Neural cell (in vitro differentiated cells): ENCODE results near the gene RGS19. TPM values are rescaled to one million over a fixed set of nuclear protein-coding genes. Genes with fewer than 3 reads are reported as not detected.
A peak's percentile ranks its signal among the peaks of the same experiment; 100 is the strongest.

Source experiments
- H2AFZ ChIP-seq: fragments of 200-600, 300-800 bp; sonication (generic), shearing (Covaris generic); 2 replicates; pipeline ENCODE4 v1.6.0; 2014; ENCODE audit warnings: low read depth, mild to moderate bottlenecking, antibody characterized with exemption, low read length, moderate library complexity
- H3F3A ChIP-seq: fragments of 200-600 bp; shearing (Covaris generic); 2 replicates; pipeline ENCODE4 v1.6.1; 2016; ENCODE audit warnings: mild to moderate bottlenecking, moderate library complexity, mixed read lengths, antibody characterized with exemption, low read length; ENCODE audit not compliant: insufficient read depth, poor library complexity, severe bottlenecking
- H3K27ac ChIP-seq: fragments of 200-600, 300-800 bp; sonication (generic), shearing (Covaris generic); 2 replicates; pipeline ENCODE4 v1.5.1; 2014; ENCODE audit warnings: mild to moderate bottlenecking, low read length, moderate library complexity
- H3K27me3 ChIP-seq: fragments of 300-800, 200-600 bp; sonication (generic), shearing (Covaris generic); 2 replicates; pipeline ENCODE4 v1.6.0; 2014; ENCODE audit warnings: mild to moderate bottlenecking, low read depth, low read length, moderate library complexity; ENCODE audit not compliant: insufficient read depth
- H3K36me3 ChIP-seq: fragments of 300-800, 200-600 bp; sonication (generic), shearing (Covaris generic); 2 replicates; pipeline ENCODE4 v1.5.1; 2014; ENCODE audit warnings: mild to moderate bottlenecking, antibody characterized with exemption, low read length, moderate library complexity; ENCODE audit not compliant: insufficient read depth
- H3K4me2 ChIP-seq: fragments of 300-800, 200-600 bp; sonication (generic), shearing (Covaris generic); 2 replicates; pipeline ENCODE4 v1.6.0; 2014; ENCODE audit warnings: mild to moderate bottlenecking, low read length
- H3K4me3 ChIP-seq: fragments of 300-800, 200-600 bp; sonication (generic), shearing (Covaris generic); 2 replicates; pipeline ENCODE4 v1.5.1; 2014; ENCODE audit warnings: mild to moderate bottlenecking, low read length, moderate library complexity
- H3K79me2 ChIP-seq: fragments of 200-600 bp; shearing (Covaris generic); replicated peaks from 2 replicates; pipeline ENCODE4 v1.6.0; 2014; ENCODE audit warnings: mild to moderate bottlenecking, low read length, moderate library complexity; ENCODE audit not compliant: insufficient read depth
- H3K9ac ChIP-seq: fragments of 300-800, 200-600 bp; sonication (generic), shearing (Covaris generic); 2 replicates; pipeline ENCODE4 v1.6.1; 2016; ENCODE audit warnings: mild to moderate bottlenecking, low read length, mixed read lengths
- H3K9me2 ChIP-seq: fragments of 200-600 bp; shearing (Covaris generic); 2 replicates; pipeline ENCODE4 v1.6.1; 2016; ENCODE audit warnings: mild to moderate bottlenecking, low read length, mixed read lengths; ENCODE audit not compliant: insufficient read depth
- H3K9me3 ChIP-seq: fragments of 200-600, 300-800 bp; sonication (generic), shearing (Covaris generic); 2 replicates; pipeline ENCODE4 v1.6.1; 2016; ENCODE audit warnings: mild to moderate bottlenecking, mixed run types, low read length, moderate library complexity, mixed read lengths
- H4K20me1 ChIP-seq: fragments of 200-600 bp; shearing (Covaris generic); 2 replicates; pipeline ENCODE4 v1.6.1; 2016; ENCODE audit warnings: mild to moderate bottlenecking, mixed run types; ENCODE audit not compliant: insufficient read depth
- CTCF ChIP-seq: fragments of 450-650 bp; IDR thresholded peaks from 2 replicates; pipeline ENCODE4 v1.5.1; 2014; ENCODE audit warnings: antibody characterized with exemption, mild to moderate bottlenecking, moderate library complexity; ENCODE audit not compliant: poor library complexity, severe bottlenecking
- EP300 ChIP-seq: fragments of 450-650 bp; conservative IDR thresholded peaks from 2 replicates; pipeline ENCODE4 v1.6.1; 2014; ENCODE audit warnings: antibody characterized with exemption, mild to moderate bottlenecking, moderate library complexity; ENCODE audit not compliant: poor library complexity, severe bottlenecking
- EZH2 ChIP-seq: fragments of 200-600, 300-800 bp; shearing (Covaris generic), sonication (generic); IDR thresholded peaks from 2 replicates; pipeline ENCODE4 v1.6.1; 2014; ENCODE audit warnings: antibody characterized with exemption, low read length, borderline replicate concordance, mild to moderate bottlenecking; ENCODE audit not compliant: insufficient read depth, poor library complexity, severe bottlenecking
- MXI1 ChIP-seq: fragments of 450-650 bp; conservative IDR thresholded peaks from 2 replicates; pipeline ENCODE4 v1.6.1; 2014; ENCODE audit warnings: antibody characterized with exemption, mild to moderate bottlenecking; ENCODE audit not compliant: poor library complexity, severe bottlenecking
- POLR2AphosphoS5 ChIP-seq: IDR thresholded peaks from 2 replicates; pipeline ENCODE4 v1.6.1; 2012
- RAD21 ChIP-seq: fragments of 450-650 bp; conservative IDR thresholded peaks from 2 replicates; pipeline ENCODE4 v1.6.1; 2014; ENCODE audit warnings: antibody characterized with exemption, mild to moderate bottlenecking, moderate library complexity
- REST ChIP-seq: IDR thresholded peaks from 2 replicates; pipeline ENCODE4 v1.6.1; 2012; ENCODE audit warnings: borderline replicate concordance
- SMC3 ChIP-seq: fragments of 450-650 bp; conservative IDR thresholded peaks from 2 replicates; pipeline ENCODE4 v1.6.1; 2014; ENCODE audit warnings: antibody characterized with exemption, mild to moderate bottlenecking, moderate library complexity; ENCODE audit not compliant: poor library complexity
- TAF1 ChIP-seq: IDR thresholded peaks from 2 replicates; pipeline ENCODE4 v1.6.1; 2012; ENCODE audit warnings: low read depth
- polyA plus RNA-seq: library from polyadenylated mRNA; depleted of rRNA; stranded (reverse); fragments of >200 nt; gene quantifications from 2 replicates; pipeline ENCODE4 v1.2.3, GENCODE V29; 2014

Gene RGS19
- polyA plus RNA-seq, 1 donor from 2014 or later: 3.4 TPM

GRCh38 chr20:64049060-64049877 lies 30.0 kb downstream of the RGS19 start, which contains the start of gene SOX18:
Gene SOX18, minus strand, starts transcription at chr20:64049639. Its CDS starts 123 bp downstream, at chr20:64049516.
- Histone ChIP-seq H3K9me2 (no peaks in the 10 kb centered on the region), H3K79me2 (no peaks in the 10 kb centered on the region), H3F3A (no peaks in the 10 kb centered on the region), H3K27me3 (peaks cover 75% of the 10 kb centered on the region), H3K27ac (no peak within 1 kb of the TSS), H2AFZ (no peak within 1 kb of the TSS), H3K9ac (no peak within 1 kb of the TSS), H3K4me3 (peak within 1 kb of the TSS; percentile 40), H3K9me3 (no peaks in the 10 kb centered on the region), H3K4me2 (no peak within 1 kb of the TSS), H3K36me3 (no peaks in the 10 kb centered on the region), H4K20me1 (no peaks in the 10 kb centered on the region)
- TF ChIP-seq SMC3 (no peak), POLR2AphosphoS5 (no peak), TAF1 (no peak), MXI1 (no peak), CTCF (no peak), EZH2 (no peak), REST (no peak), RAD21 (no peak), EP300 (no peak)

- Histone ChIP-seq H3K9me2 (no peaks in the 10 kb centered on the region), H4K20me1 (no peaks in the 10 kb centered on the region), H3K27me3 (peaks cover 82% of the 10 kb centered on the region), H3K9me3 (no peaks in the 10 kb centered on the region), H3K36me3 (no peaks in the 10 kb centered on the region), H3K79me2 (no peaks in the 10 kb centered on the region), H3K9ac (no peak overlapping the region), H3K4me3 (peak overlapping the region; percentile 40), H3K4me2 (no peak overlapping the region), H2AFZ (no peak overlapping the region), H3F3A (no peaks in the 10 kb centered on the region), H3K27ac (no peak overlapping the region)
- TF ChIP-seq RAD21: no peak
- TF ChIP-seq EZH2: no peak
- TF ChIP-seq REST: no peak
- TF ChIP-seq EP300: no peak
- no peak for TF ChIP-seq MXI1
- TF ChIP-seq TAF1: no peak
- no peak for TF ChIP-seq POLR2AphosphoS5
- no peak for TF ChIP-seq SMC3
- no peak for TF ChIP-seq CTCF
Observed at GRCh38 chr20:64048402-64049044, 30.8 kb downstream of the RGS19 start.
